NCI-H345 treated with DMSO at 0.1 percent for 48 hours (cell line): Measurements from ENCODE around the gene NUDT21.

ENCODE experiments used
- DNase-seq: peaks from one replicate; lab custom pipeline; 2025; ENCODE audit not compliant: unreplicated experiment; lab: John Stamatoyannopoulos, UW

Gene NUDT21

GRCh38 chr16:56462064-56462796 is 11.1 kb upstream of the NUDT21 start:
- DNase-seq = no peak

GRCh38 chr16:56460101-56460500 is 9.0 kb upstream of the NUDT21 start:
- no peak for DNase-seq

- DNase-seq = no peak
These were observed 6.9 kb upstream of the NUDT21 start for GRCh38 chr16:56457927-56458470.

GRCh38 chr16:56451753-56452689 is 889 bp upstream of the NUDT21 start:
- no peak for DNase-seq

- no peak for DNase-seq
These were observed 702 bp downstream of the NUDT21 start for GRCh38 chr16:56450275-56450985.

GRCh38 chr16:56448005-56448404 is 3.1 kb downstream of the NUDT21 start:
- no peak for DNase-seq

- no peak for DNase-seq
These were observed 3.8 kb downstream of the NUDT21 start for GRCh38 chr16:56447286-56447685.

GRCh38 chr16:56438038-56438437 is 13.1 kb downstream of the NUDT21 start:
- DNase-seq = no peak

- DNase-seq = no peak
These were observed 14.9 kb downstream of the NUDT21 start for GRCh38 chr16:56436258-56436657.

- DNase-seq = no peak
These were observed 23.0 kb downstream of the NUDT21 start for GRCh38 chr16:56428091-56428490.

- no peak for DNase-seq
These were observed 24.5 kb downstream of the NUDT21 start for GRCh38 chr16:56426585-56426984.

- no peak for DNase-seq
These were observed 25.7 kb downstream of the NUDT21 start, which contains the start of gene AMFR for GRCh38 chr16:56425439-56425832. Gene AMFR (minus strand): TSS chr16:56425545. CDS start chr16:56425327, 218 bp downstream.

- no peak for DNase-seq
These were observed 26.2 kb downstream of the NUDT21 start for GRCh38 chr16:56424791-56425438.

- DNase-seq = no peak
These were observed 26.7 kb downstream of the NUDT21 start for GRCh38 chr16:56424404-56424764.

- no peak for DNase-seq
These were observed 27.3 kb downstream of the NUDT21 start for GRCh38 chr16:56423584-56424403.

- no peak for DNase-seq
These were observed 28.2 kb downstream of the NUDT21 start for GRCh38 chr16:56422896-56423441.

GRCh38 chr16:56421976-56422669 is 29.0 kb downstream of the NUDT21 start:
- no peak for DNase-seq

GRCh38 chr16:56421313-56421712 is 29.8 kb downstream of the NUDT21 start:
- no peak for DNase-seq

- no peak for DNase-seq
These were observed 30.5 kb downstream of the NUDT21 start for GRCh38 chr16:56420613-56421012.
